ENCODE results near the gene CLEC2B.

The CLEC2B gene

DNA sequence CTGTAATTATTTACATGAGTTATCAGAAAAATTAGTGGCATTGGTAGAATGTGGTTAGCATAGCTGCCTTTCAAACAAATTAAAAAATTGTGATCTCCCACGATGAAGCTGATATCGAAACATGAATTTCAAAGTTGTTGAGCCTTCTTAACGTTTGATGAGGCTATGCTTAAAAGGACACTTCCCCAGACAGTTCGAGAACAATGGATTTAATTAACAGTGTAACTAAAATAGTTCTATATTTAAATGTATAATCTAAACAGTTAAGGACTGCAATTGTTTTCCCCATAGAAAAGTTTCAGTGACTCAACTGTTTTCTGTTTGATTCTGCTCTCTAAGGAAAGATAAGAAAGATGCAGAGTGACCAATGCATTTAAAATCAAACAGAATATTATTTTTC is 1.6 kb downstream of the CLEC2B start:
- Histone ChIP-seq H3K4me3 (ENCODE audit: low read depth, low read length) (no peak overlapping the region), H3K36me3 (ENCODE audit: control insufficient read depth in 2 of 2, insufficient read depth in 1 of 2, low read length in 2 of 2) (no peaks in the 10 kb centered on the region), H3K27ac (ENCODE audit: extremely low read depth, low read depth, low read length) (no peak overlapping the region), H3K4me1 (ENCODE audit: control insufficient read depth, insufficient read depth, low read length) (no peaks in the 10 kb centered on the region), H3K9me3 (ENCODE audit: control insufficient read depth, insufficient read depth, low read depth, low read length) (no peaks in the 10 kb centered on the region)
- TF ChIP-seq ZNF514 (tag by site-specific recombination; IDR thresholded peaks at IDR 0.05) (no peak), TRIM28 (IDR thresholded peaks at IDR 0.05; ENCODE audit: borderline replicate concordance, low read length) (no peak), ZNF169 (tag by site-specific recombination; IDR thresholded peaks at IDR 0.05) (no peak), ZEB2 (tag by site-specific recombination; IDR thresholded peaks at IDR 0.05) (no peak), ZSCAN30 (tag by site-specific recombination; IDR thresholded peaks at IDR 0.05) (no peak)
- TF ChIP-seq, protein P1, sequence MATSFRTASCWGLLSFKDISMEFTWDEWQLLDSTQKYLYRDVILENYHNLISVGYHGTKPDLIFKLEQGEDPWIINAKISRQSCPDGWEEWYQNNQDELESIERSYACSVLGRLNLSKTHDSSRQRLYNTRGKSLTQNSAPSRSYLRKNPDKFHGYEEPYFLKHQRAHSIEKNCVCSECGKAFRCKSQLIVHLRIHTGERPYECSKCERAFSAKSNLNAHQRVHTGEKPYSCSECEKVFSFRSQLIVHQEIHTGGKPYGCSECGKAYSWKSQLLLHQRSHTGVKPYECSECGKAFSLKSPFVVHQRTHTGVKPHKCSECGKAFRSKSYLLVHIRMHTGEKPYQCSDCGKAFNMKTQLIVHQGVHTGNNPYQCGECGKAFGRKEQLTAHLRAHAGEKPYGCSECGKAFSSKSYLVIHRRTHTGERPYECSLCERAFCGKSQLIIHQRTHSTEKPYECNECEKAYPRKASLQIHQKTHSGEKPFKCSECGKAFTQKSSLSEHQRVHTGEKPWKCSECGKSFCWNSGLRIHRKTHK (tag by site-specific recombination; IDR thresholded peaks at IDR 0.05) = no peak
- TF ChIP-seq, protein P2, sequence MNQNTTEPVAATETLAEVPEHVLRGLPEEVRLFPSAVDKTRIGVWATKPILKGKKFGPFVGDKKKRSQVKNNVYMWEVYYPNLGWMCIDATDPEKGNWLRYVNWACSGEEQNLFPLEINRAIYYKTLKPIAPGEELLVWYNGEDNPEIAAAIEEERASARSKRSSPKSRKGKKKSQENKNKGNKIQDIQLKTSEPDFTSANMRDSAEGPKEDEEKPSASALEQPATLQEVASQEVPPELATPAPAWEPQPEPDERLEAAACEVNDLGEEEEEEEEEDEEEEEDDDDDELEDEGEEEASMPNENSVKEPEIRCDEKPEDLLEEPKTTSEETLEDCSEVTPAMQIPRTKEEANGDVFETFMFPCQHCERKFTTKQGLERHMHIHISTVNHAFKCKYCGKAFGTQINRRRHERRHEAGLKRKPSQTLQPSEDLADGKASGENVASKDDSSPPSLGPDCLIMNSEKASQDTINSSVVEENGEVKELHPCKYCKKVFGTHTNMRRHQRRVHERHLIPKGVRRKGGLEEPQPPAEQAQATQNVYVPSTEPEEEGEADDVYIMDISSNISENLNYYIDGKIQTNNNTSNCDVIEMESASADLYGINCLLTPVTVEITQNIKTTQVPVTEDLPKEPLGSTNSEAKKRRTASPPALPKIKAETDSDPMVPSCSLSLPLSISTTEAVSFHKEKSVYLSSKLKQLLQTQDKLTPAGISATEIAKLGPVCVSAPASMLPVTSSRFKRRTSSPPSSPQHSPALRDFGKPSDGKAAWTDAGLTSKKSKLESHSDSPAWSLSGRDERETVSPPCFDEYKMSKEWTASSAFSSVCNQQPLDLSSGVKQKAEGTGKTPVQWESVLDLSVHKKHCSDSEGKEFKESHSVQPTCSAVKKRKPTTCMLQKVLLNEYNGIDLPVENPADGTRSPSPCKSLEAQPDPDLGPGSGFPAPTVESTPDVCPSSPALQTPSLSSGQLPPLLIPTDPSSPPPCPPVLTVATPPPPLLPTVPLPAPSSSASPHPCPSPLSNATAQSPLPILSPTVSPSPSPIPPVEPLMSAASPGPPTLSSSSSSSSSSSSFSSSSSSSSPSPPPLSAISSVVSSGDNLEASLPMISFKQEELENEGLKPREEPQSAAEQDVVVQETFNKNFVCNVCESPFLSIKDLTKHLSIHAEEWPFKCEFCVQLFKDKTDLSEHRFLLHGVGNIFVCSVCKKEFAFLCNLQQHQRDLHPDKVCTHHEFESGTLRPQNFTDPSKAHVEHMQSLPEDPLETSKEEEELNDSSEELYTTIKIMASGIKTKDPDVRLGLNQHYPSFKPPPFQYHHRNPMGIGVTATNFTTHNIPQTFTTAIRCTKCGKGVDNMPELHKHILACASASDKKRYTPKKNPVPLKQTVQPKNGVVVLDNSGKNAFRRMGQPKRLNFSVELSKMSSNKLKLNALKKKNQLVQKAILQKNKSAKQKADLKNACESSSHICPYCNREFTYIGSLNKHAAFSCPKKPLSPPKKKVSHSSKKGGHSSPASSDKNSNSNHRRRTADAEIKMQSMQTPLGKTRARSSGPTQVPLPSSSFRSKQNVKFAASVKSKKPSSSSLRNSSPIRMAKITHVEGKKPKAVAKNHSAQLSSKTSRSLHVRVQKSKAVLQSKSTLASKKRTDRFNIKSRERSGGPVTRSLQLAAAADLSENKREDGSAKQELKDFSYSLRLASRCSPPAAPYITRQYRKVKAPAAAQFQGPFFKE (tag by site-specific recombination; IDR thresholded peaks at IDR 0.05; ENCODE audit: borderline replicate concordance) = no peak
- ChIA-PET CTCF (interaction anchor here (0.6 kb wide), 1 partner anchor 17 kb away, joined by 3 read pairs; no protein-coding TSS in a partner anchor), POLR2A (no interaction called here)

DNA sequence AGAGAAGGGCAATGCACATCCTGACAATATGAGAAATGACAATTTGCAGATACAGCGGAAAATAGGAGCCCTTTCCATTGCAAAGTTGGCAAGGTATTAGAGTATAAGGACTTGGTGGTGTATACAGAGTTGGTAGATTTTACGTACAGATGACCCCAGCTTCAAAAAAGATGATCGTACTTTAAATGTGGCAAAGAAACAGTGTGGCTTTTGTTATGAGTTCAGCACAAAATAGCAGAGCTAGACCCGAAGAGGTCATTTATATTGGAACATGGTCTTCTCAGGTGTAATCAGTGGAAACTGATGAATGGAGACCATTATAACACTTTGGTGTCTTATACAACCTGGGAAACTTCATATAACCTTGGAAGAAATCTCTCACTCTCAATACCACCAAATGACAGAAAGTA is 2.3 kb downstream of the CLEC2B start:
- H3K9me3 ChIP-seq (ENCODE audit: control insufficient read depth, insufficient read depth, low read depth, low read length) = no peaks in the 10 kb centered on the region
- H3K4me3 ChIP-seq (ENCODE audit: low read depth, low read length) = no peak overlapping the region
- CTCF ChIA-PET = interaction anchor here (0.6 kb wide), 1 partner anchor 53 kb away, joined by 3 read pairs; no protein-coding TSS in a partner anchor
- H3K27ac ChIP-seq (ENCODE audit: extremely low read depth, low read depth, low read length) = no peak overlapping the region
- H3K36me3 ChIP-seq (ENCODE audit: control insufficient read depth in 2 of 2, insufficient read depth in 1 of 2, low read length in 2 of 2) = no peaks in the 10 kb centered on the region
- no peaks in the 10 kb centered on the region for H3K4me1 ChIP-seq (ENCODE audit: control insufficient read depth, insufficient read depth, low read length)
- TF ChIP-seq ZBTB1 (tag by site-specific recombination; IDR thresholded peaks at IDR 0.05) (no peak), ZNF600 (tag by site-specific recombination; IDR thresholded peaks at IDR 0.05) (no peak), ZNF510 (tag by site-specific recombination; IDR thresholded peaks at IDR 0.05; ENCODE audit: insufficient replicate concordance) (no peak), ZFP3 (tag by site-specific recombination; IDR thresholded peaks at IDR 0.05; ENCODE audit: low read depth) (no peak), AEBP2 (tag by site-specific recombination; IDR thresholded peaks at IDR 0.05; ENCODE audit: borderline replicate concordance) (no peak), PRDM10 (tag by site-specific recombination; IDR thresholded peaks at IDR 0.05) (no peak), ZBTB7A (tag by site-specific recombination; IDR thresholded peaks at IDR 0.05; ENCODE audit: low read depth) (no peak), MZF1 (tag by site-specific recombination; IDR thresholded peaks at IDR 0.05; ENCODE audit: borderline replicate concordance) (no peak), ZNF211 (tag by site-specific recombination; IDR thresholded peaks at IDR 0.05; ENCODE audit: low read depth) (no peak)
- TF ChIP-seq, protein P3, sequence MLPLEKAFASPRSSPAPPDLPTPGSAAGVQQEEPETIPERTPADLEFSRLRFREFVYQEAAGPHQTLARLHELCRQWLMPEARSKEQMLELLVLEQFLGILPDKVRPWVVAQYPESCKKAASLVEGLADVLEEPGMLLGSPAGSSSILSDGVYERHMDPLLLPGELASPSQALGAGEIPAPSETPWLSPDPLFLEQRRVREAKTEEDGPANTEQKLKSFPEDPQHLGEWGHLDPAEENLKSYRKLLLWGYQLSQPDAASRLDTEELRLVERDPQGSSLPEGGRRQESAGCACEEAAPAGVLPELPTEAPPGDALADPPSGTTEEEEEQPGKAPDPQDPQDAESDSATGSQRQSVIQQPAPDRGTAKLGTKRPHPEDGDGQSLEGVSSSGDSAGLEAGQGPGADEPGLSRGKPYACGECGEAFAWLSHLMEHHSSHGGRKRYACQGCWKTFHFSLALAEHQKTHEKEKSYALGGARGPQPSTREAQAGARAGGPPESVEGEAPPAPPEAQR (tag by site-specific recombination; IDR thresholded peaks at IDR 0.05) = no peak
- TF ChIP-seq, protein P4, sequence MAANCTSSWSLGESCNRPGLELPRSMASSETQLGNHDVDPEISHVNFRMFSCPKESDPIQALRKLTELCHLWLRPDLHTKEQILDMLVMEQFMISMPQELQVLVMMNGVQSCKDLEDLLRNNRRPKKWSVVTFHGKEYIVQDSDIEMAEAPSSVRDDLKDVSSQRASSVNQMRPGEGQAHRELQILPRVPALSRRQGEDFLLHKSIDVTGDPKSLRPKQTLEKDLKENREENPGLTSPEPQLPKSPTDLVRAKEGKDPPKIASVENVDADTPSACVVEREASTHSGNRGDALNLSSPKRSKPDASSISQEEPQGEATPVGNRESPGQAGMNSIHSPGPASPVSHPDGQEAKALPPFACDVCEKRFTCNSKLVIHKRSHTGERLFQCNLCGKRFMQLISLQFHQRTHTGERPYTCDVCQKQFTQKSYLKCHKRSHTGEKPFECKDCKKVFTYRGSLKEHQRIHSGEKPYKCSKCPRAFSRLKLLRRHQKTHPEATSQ (tag by site-specific recombination; IDR thresholded peaks at IDR 0.05) = no peak
- POLR2A ChIA-PET = no interaction called here
